ENCODE results near the gene EHBP1.

Gene EHBP1

DNA sequence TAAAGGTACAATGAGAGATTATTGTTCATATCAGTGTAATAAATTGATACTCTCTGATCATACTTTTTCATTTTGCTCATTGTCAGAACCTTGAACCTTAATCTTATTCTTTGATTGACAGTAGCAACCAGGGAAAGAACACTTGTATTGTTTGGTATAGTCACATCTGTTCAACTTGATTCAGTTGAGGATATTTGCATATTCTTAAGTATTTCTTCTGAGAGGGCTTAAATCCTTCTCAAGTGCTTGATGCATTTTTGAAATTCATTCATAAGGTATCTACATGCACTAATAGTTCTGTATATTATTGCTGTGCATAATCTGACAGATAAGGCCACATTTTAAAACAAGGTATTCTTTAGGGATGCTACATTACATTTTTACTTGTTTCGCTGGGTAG, 118.9 kb downstream of the EHBP1 start:
- no peak for DNase-seq

DNA sequence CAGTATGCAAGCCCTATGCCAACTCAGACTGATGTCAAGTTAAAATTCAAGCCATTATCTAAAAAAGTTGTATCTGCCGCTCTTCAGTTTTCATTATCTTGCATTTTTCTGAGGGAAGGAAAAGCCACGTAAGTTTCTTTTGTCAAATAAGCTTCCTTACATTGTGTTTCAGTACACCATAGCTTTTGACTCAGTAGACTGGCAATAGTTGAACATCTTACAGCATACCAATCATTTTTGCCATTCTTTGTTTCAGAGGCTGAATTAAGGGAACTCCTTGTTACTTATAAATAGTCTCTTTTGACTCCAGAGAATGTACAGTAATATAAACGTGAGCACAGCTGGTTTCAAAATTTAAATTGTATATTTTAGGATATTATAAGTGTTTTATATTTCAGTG, 120.6 kb downstream of the EHBP1 start:
- no peak for DNase-seq

DNA sequence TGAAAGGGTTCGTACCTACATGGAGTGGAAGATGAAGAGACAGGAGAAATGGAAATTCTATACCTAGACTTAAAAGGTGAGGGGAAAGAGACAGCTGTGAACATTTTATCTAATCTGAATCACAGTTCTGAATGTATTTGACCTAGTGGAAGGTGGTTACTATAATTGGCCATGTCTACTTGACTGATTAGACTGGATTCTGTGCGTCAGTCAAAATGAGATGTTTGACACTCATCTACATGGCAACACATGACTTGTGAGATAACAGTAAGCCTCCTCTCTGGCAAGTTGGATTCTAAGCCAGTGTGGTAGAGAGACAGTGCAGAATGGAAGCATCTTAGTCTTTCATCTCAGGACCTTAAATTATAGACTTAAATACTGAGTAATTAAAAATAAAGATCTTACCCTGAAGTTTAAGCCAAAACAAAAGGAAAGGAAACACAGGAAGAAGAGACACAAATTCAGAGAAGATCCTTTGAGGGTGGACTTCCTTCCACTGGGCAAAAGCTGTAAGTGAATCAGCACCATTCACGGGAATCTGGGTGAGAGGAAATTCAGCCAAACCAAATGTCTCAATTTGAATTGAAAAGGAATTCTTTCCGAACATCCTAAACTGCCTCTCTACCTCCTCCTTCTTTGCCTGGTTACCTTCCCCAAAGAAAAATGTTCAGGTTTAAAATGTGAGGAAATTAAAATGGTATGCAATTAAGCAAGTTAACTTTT, 121.6 kb downstream of the EHBP1 start:
- no peak for DNase-seq

DNA sequence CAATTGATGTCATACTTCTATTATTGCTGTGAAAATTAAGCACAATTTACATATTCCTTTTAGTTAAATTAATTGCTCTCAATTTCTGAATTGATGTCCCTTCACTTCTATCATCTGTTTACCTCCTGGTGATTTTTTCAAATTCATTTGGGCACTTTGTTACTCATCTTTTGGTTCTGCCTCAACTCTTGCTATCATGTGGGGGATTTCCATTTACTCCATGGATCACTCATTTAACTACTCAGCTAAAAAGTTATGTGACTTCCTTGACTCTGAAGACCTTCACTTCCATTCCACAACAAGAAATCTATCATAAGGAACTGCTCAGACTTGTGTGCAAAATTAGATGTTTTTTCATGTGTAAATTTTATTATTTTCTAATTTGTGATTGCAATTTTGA, 126.2 kb downstream of the EHBP1 start:
- no peak for DNase-seq

DNA sequence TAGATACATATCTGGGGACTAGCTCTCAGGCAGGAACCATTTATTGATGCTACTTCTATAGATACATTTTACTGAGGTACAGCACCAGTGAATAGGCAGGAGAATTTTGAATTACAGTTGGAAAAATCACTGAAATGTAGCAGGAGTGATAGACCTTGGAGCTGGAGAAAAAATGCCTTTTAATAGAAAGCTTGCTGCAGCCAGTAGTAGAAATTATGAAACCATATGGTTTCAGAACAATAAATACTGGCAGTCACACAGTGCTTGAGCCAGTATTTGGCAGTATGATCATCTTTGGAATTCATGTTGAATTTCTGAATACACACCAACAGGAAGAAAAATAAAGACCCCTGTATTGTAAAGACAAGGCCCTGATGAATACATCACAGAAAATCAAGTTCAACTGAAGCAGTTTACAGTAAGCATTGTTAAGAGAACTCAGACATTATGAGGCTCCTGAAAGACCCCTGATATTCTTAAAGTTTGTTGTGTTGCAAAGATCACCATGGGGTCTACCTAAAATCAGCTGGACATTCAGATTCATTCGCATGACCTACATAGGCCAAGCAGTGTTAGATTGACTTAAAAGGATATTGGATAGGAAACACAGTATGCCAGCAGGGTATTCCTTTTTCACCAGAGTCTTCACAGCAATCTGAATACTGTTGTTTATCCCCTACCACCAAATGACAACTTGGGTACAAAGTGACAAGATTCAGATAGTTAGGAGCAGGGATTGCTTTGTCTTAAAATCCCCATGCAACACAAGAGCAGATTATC, 139.0 kb downstream of the EHBP1 start:
- no peak for DNase-seq

DNA sequence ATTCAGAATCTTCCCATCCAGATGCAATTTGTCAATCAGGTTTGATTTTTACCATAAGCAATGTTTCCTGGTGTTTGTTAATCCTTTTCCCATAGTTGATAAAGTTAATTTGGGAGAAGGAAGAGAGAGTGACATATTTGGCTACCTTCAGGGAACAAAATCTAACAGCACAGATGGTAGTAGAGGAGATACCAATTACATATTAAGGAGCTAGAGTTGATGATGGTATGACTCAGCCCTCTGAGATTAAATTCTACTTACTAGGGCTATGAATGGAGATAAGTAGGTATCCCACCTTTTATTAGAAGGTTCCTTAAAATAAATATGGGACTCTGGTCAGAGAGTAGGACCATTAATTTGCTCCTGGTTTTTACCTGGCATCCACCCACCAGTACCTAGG, 139.7 kb downstream of the EHBP1 start:
- DNase-seq, result no peak

DNA sequence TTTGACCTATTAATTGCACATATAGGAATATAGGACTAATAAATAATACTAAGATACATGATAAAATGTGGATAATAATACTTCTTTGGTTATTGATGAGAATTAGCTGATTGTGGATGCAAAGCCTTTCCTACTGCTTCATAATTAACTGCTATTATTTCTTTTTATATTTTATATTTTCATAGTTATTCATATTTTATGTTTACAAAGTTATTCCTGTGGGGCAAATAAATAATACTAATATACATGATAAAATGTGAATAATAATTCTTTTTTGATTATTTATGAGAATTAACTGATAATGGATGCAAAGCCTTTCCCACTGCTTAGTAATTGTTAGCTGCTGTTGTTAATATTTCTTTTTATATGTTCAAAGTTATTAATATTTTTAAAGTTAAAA, 146.7 kb downstream of the EHBP1 start:
- no peak for DNase-seq

DNA sequence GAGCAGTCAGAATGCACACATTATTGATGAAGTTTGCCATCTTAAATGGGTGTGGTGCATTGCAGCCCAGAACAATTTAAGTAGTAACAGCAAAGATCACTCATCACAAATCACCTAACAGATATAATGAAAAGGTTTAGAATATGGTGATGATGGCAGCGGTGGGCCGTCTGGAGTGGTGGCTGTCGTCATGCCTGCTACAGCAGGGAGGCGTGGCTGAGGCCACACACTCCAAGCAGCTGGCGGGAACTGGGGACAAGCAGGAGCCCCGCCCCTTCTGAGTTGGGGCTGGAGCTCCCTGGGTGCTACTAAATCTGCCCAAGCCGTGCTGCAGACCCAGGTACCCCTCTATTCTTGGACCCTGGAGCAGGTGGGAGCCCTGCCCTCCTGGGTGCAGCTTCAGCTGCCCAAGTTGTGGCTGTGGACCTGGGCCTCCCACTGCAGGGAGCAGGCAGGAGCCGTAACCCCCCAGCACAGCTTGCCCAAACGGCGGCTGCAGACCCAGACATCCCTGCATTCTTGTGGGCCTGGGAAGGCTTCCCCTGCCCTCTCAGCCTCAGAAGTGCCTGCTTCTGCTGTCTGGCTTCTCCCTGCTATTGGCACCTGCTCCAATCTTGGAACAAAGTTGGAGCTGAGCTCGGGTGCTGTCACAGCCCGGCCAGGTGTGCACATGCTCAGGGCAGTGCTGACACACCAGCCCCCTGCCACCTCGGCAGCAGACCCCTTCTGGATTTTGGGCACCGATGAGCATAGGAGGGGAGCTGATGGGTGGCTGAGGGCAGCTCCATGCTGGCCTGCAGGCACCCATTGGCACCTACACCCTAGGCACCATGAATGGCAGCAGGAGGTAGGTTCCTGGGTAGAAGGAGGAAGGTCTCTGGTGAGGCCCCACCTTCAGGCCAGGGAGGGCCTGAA, 149.3 kb downstream of the EHBP1 start:
- no peak for DNase-seq

DNA sequence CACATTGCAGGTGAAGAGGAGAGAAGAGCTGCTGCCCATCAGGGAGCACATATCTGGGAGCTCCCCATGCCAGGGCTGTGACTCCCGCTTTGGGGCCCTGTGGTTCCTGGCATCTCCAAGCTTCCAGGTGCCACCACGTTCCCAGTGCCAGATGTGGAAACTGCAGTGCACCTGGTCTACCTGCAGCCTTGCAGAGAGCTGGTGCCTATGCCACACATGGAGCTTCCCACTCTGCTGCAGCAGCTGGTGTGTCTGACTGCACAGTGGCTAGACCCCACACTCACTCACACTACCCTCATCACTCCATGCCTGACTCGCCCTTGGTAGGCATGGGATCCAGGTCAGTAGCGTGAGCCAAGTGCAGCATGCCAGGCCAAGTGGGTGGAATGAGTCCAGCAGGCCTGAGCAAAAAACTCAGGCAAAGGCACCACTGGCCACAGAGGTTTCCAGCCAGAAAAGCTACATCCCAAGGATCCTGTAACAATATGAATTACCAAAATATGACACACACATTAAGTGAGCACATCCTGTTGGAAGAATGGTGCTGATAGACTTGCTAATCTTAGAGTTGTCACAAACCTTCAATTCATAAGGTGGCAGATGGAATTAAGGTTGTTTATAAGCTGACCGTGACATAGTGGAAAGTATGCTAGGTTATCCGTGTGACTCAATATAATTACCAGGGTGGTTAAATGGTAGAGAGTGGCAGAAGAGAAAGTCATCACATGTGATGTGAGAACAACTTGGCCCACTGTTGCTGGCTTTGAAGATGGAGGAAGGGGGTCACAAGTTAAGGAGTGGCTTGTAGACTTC, 150.9 kb downstream of the EHBP1 start:
- DNase-seq, result peak in 1 of 3 experiments; percentile 17

DNA sequence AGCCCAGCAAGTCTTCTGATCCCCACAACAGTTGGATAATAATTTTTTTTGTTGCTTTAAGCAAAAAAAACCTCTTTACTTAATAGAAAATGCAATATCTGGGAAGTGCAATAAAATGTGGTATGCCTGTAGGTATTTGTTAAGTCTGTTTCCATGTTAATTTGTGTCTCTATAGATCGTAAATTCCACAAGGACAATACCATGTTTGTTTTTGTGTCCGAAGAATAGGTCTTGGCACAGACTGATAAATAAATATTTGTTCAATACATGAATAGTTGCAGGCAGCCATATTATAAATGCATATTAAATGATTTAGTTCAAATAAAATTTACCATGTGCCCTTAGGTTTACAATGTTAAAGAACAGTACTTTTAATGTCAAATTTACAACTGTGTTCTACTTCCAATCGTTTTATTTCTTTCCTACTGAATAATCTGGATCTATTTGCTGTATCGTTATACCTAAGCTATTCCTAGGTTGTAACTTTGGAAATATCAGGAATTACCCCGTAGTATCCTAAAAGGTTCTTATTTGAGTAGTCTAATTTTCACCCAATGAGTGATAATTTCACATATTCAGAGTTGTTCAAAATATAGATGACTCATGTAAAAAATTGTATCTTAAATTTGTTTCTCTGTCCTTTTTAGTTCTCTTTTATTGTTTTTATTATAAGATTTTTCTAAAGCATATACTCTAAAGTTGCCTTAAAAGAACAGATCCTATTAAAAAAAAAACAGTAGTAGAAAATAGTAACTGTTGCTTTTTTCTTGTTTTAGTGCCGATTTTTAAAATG, 151.8 kb downstream of the EHBP1 start:
- DNase-seq, result peak in 1 of 3 experiments; percentile 24

DNA sequence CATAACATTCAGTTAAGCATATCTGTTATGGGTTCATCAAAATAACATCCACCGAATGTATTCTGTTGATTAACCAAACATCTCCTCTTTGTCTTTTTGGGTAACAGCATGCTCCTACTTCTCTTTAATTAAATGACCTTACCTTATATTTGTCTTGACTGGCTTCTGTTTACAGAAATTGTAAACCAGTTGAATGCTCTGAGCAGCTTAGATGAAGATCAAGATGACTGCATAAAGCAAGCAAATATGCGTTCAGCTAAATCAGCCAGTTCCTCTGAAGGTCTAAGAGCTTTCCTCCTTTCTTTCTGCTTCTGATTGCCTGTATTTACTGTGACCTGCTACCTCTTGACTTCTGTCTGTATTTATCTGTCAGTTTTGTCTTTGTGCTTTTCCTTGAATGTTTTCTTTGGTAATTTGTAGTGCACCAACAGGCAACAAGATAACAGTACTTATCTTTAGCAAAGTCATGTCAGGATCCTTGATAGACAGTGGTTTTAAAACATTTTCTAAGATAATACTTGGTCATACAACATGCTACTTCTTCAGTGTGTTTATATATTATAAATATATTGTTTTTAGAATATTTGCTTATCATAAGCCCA, 152.8 kb downstream of the EHBP1 start:
- peak in 1 of 3 experiments; percentile 24 for DNase-seq

DNA sequence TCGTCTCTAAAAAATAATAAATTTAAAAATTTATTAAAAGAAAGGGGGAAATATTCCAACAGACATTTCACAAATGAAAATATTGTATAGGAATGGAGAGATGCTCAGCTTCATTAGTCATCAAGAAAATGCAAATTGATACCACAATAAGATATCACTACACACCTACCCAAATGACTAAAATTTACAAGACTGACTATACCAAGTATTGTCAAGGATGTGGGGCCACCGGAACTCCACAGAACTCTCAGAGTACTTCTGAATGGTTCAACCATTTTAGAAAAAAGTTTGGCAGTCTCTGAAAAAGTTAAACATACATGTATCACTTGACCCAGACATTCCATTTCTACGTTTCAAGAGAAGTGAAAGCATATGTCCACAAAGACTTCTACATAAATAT, 163.4 kb downstream of the EHBP1 start:
- DNase-seq, result no peak

DNA sequence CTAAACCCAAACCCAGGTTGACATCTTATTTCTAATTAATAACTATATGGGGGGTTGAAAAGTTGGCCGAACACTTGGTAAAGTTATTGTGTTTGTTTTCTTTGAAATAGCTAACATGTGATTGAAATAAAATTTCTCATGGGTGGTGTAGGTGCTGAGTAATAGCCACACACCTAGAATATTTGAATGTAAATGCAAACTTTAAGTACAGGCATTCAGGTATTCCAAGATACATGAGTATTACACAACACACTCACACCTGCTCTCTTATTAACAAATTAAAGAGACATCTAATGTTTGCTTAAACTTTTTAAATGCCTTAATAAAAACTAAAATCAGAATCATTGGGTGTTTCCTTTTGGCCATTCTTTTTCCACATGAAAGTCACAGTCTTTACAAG, 165.5 kb downstream of the EHBP1 start:
- no peak for DNase-seq

DNA sequence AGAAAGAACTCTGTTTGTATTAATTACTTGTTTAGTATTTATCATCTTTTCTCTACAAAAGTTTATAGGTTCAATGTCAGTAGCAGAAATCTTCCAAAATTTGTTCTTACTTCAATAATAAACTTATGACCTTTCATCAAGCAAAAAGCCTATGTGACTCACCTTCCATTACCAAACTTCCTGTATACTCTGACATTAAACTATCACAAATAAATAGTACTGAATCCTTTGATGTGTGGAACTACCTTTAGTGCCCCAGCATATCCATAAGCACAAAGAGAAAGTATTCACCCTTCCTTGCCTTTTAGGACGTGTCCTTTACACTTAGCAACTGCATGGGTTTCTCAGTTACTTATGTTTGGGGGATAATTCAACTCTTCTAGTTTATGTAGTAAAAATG, 166.0 kb downstream of the EHBP1 start:
- no peak for DNase-seq

DNA sequence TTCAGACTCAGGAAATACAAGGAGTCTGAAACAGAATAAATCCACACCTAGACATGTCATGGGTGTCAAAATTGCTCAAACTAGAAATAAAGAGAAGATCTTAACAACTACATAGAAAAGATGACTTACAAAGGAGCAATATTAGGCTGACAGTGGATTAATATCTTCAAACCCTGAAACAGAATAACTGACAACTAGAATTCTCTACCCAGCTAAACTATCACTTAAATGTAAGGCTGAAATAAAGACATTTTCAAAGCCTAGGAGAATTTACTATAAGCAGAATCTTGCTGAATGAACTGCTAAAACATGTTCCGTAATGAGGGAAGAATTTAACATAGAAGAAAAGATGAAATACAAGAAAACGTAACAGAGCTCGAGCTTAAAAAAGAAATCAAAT, 168.1 kb downstream of the EHBP1 start:
- no peak for DNase-seq

DNA sequence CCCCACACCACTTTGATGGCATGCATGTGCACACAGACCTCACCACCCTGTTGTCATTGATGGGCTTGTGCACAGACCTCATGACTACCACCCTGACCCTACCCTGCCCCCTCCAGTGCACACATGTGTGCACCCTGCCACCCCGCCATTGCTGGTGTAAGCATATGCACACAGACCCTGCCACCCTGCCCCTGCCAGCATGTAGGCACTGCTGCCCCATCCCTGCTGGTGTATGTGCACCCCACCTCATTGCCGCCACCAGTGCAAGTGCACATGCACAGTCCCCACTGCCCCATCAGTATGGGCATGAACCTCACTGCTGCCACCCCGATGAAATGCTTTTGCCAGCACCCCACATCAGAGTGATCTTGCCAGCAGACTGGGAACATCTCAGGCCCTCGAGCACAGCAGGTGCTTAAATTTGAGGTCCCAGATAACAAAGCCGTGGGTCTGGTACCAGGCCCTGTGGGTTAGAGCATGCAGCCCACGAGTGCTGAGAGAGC, 169.4 kb downstream of the EHBP1 start:
- DNase-seq, result no peak

DNA sequence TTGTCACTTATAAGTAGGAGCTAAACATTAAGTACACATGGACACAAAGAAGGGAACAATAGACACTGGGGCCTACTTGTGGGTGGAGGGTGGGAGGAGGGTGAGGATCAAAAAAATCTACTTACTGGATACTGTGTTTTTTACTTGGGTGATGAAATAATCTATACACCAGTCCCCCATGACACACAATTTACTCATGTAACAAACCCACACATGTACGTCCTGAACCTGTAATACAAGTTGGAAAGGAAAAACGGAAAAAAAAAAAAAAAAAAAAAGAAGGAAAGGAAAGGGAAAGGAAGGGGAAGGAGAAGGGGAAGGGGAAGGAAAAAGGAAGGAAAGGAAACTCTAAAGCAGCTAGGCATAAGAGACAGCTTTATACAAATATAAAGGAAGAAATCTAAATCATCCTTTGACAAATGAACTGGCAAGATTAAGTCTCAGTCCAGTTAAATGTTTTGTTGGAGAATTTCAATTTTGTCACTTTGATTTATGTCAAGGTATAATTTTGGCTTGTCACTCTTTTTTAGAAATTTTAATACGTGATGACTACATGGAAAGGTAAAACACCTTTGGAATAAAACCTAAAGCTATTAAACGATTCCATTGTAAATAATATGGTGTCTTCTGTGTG, 175.8 kb downstream of the EHBP1 start:
- DNase-seq, result no peak

DNA sequence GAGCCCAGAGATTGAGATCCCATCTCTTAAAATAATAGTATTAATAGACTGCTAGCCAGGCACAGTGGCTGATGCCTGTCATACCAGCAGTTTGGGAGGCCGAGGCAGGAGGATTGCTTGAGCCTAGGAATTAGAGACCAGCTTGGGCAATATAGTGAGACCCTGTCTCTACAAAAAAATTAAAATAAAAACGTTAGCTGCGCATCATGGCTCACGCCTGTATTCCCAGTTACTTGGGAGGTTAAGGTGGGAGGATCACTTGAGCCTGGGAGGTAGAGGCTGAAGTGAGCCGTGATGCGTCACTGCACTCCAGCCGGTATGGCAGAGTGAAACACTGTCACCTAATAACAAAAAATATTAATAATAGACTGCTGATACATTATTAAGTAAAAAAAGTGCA, 178.1 kb downstream of the EHBP1 start:
- no peak for DNase-seq

DNA sequence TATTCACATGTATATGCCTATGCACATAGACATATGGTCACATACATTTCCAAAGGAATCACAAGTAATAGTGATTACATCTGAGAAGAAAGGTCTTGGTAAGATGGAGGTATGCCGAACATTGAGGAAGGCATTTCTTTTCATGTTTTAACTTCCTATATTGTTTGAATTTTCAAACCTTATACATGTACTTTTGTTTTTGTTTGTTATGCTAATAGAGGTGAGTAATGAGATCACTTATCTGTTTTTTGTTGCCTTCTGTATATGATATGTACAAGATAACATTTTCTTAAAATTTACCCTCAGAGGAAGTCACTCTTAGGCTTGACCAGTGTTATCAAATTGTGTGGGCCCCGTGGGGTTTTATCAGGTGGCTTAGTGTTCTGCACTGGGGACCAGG, 178.6 kb downstream of the EHBP1 start:
- DNase-seq, result no peak

DNA sequence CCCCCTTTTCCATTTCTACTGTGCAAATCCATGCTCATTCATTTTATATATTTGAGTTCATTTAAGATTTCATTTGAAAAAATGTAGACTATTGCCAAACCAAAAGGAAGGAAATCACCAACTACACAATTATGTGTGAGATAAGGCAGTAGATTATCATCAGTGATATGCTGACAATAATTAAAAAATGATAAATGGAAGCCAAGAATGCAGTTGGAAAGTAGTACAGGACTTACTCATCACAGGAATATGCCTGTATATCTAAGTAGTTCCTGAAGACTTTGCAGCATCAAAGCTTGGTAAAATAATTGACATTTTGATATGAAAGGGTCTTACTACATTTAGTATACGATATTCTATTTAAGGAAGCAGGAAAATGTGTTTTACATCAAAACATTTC, 179.0 kb downstream of the EHBP1 start:
- no peak for DNase-seq
